GM12892 (cell line): Measurements from ENCODE around the gene RPL13.

Source experiments
- POLR2A ChIP-seq: IDR thresholded peaks from 2 replicates; pipeline ENCODE4 v1.6.1; 2011; ENCODE audit warnings: low read depth, low read length, control low read depth
- POLR2AphosphoS5 ChIP-seq: IDR thresholded peaks from 2 replicates; pipeline ENCODE4 v1.6.1; 2011; ENCODE audit warnings: low read depth, low read length, control low read depth
- TAF1 ChIP-seq: IDR thresholded peaks from 2 replicates; pipeline ENCODE4 v1.6.1; 2011; ENCODE audit warnings: low read depth, mild to moderate bottlenecking, control low read depth, low read length, borderline replicate concordance

DNA sequence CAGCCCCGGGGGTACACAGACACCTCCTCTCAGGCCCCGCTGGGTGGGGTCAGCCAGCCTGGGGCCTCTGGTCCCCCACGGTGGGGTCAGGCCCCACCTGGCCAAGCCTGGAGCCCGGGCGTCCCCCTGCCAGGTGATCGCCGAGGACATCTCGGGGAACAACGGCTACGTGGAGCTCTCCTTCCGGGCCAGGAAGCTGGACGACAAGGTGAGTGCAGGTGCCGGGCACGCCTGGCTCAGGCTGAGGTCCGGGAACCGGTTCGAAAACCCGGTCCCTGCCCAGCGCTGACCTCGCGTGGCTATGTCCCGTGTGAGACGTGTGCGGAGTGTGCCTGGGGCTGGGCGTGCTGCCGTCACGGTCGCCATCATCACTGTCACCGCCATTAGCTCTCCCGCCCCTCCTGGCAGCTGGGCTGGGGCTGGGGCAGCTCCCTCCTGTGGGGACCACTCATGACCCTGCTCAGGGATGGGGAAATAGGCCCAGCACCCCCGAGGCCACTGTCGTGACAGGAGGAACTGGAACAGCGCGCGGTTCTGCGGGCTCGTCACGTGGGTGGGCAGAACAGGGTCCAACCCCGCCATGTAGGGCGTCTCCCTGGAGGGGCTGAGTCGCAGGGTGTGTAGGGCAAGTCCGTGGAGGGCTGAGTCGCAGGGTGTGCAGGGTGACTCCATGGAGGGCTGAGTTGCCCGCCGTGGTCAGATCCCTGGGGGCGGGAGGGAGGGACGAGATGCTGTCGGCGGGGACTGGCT, 23.6 kb downstream of the RPL13 start:
- TF ChIP-seq POLR2A = no peak
- TF ChIP-seq TAF1 = no peak
- TF ChIP-seq POLR2AphosphoS5 = no peak
